OCI-LY3 (cell line): ENCODE results near the gene CPA2.
"Not testable (repeated sequence)": the region's sequence is repeated elsewhere in the genome, so short reads cannot be mapped to it uniquely, and the experiment has no call there.

Source experiments
- H2AFZ ChIP-seq: fragments of 200-600, 300-600 bp; shearing (Covaris generic); 2 replicates; pipeline ENCODE4 v1.6.0; 2014; ENCODE audit warnings: antibody characterized with exemption, low read depth, low read length
- H3K27ac ChIP-seq: fragments of 200-600, 300-600 bp; sonication (generic); 2 replicates; pipeline ENCODE4 v1.5.1; 2014; ENCODE audit warnings: mild to moderate bottlenecking, low read length, moderate library complexity, mixed read lengths
- H3K27me3 ChIP-seq: fragments of 200-600, 300-600 bp; sonication (generic); 2 replicates; pipeline ENCODE4 v1.6.1; 2014; ENCODE audit warnings: low read depth, low read length, mixed read lengths
- H3K36me3 ChIP-seq: fragments of 200-600, 300-600 bp; sonication (generic); replicated peaks from 2 replicates; pipeline ENCODE3; 2014; ENCODE audit warnings: low read depth, low read length, mixed read lengths
- H3K4me1 ChIP-seq: fragments of 300-600, 200-600 bp; sonication (generic); 2 replicates; pipeline ENCODE4 v1.6.1; 2014; ENCODE audit warnings: low read length, mixed read lengths
- H3K4me2 ChIP-seq: fragments of 200-600, 300-600 bp; sonication (generic); 2 replicates; pipeline ENCODE4 v1.6.1; 2014; ENCODE audit warnings: low read length, mixed read lengths
- H3K4me3 ChIP-seq: fragments of 300-600, 200-600 bp; sonication (generic); 2 replicates; pipeline ENCODE4 v1.5.1; 2014; ENCODE audit warnings: antibody characterized with exemption, mild to moderate bottlenecking, low read length, moderate library complexity
- H3K79me2 ChIP-seq: fragments of 300-600, 200-600 bp; shearing (Covaris generic); 2 replicates; pipeline ENCODE4 v1.6.1; 2014; ENCODE audit warnings: mild to moderate bottlenecking, low read length, mixed read lengths
- H3K9ac ChIP-seq: fragments of 300-600, 200-600 bp; shearing (Covaris generic); 2 replicates; pipeline ENCODE4 v1.6.0; 2014; ENCODE audit warnings: mild to moderate bottlenecking, low read length, moderate library complexity
- H3K9me3 ChIP-seq: fragments of 200-600, 300-600 bp; shearing (Covaris generic); 2 replicates; pipeline ENCODE4 v1.6.1; 2014; ENCODE audit warnings: low read length, mixed read lengths; ENCODE audit not compliant: insufficient read depth
- H4K20me1 ChIP-seq: fragments of 200-600, 300-600 bp; sonication (generic); 2 replicates; pipeline ENCODE4 v1.6.1; 2016; ENCODE audit warnings: low read length, mixed read lengths; ENCODE audit not compliant: insufficient read depth
- CTCF ChIP-seq: fragments of 200-600, 300-600 bp; sonication (generic); IDR thresholded peaks from 2 replicates; pipeline ENCODE4 v1.5.1; 2014; ENCODE audit warnings: antibody characterized with exemption, low read length, low read depth
- EZH2phosphoT487 ChIP-seq: fragments of 200-600 bp; shearing (Covaris generic); IDR thresholded peaks from 2 replicates; pipeline ENCODE4 v1.6.1; 2018; ENCODE audit warnings: antibody characterized with exemption, mixed run types, low read depth

Gene CPA2

GRCh38 chr7:130242198-130243014, 24.3 kb upstream of the CPA2 start:
- Histone ChIP-seq H3K4me1 (peaks cover 24% of the 10 kb centered on the region), H3K27ac (no peak overlapping the region), H3K4me2 (peak overlapping the region; percentile 53), H2AFZ (peak overlapping the region; percentile 75), H3K27me3 (no peaks in the 10 kb centered on the region), H3K4me3 (peak overlapping the region; percentile 40), H3K9ac (peak overlapping the region; percentile 12; the same call in 1 of the 2 replicates), H3K9me3 (no peaks in the 10 kb centered on the region), H4K20me1 (no peaks in the 10 kb centered on the region), H3K36me3 (no peaks in the 10 kb centered on the region), H3K79me2 (no peaks in the 10 kb centered on the region)
- TF ChIP-seq CTCF (peak; percentile 96), EZH2phosphoT487 (no peak)

GRCh38 chr7:130243486-130243885, 23.2 kb upstream of the CPA2 start:
- not testable (repeated sequence) for H2AFZ ChIP-seq, H3K9me3 ChIP-seq, H3K36me3 ChIP-seq, H4K20me1 ChIP-seq, H3K79me2 ChIP-seq, H3K27me3 ChIP-seq
- peaks cover 24% of the 10 kb centered on the region for H3K4me1 ChIP-seq
- H3K4me3 ChIP-seq: peak overlapping the region; percentile 26; the same call in 1 of the 2 replicates
- H3K27ac ChIP-seq: peak overlapping the region; percentile 14; the same call in 1 of the 2 replicates
- peak overlapping the region; percentile 55 for H3K4me2 ChIP-seq
- H3K9ac ChIP-seq: peak overlapping the region; percentile 8; the same call in 1 of the 2 replicates

GRCh38 chr7:130246491-130246890, 20.2 kb upstream of the CPA2 start:
- H3K4me1 ChIP-seq: peaks cover 24% of the 10 kb centered on the region
- not testable (repeated sequence) for H3K4me2 ChIP-seq, H3K9ac ChIP-seq, H3K4me3 ChIP-seq, H3K27me3 ChIP-seq, H4K20me1 ChIP-seq, H3K79me2 ChIP-seq, H3K27ac ChIP-seq, H2AFZ ChIP-seq, H3K9me3 ChIP-seq, H3K36me3 ChIP-seq

GRCh38 chr7:130248842-130249241, 17.8 kb upstream of the CPA2 start:
- not testable (repeated sequence) for H3K27me3 ChIP-seq, H4K20me1 ChIP-seq, H3K4me1 ChIP-seq, H3K4me2 ChIP-seq, H3K9me3 ChIP-seq, H3K36me3 ChIP-seq, H3K27ac ChIP-seq, H3K4me3 ChIP-seq, H2AFZ ChIP-seq, H3K79me2 ChIP-seq, H3K9ac ChIP-seq

GRCh38 chr7:130249626-130250025, 17.0 kb upstream of the CPA2 start:
- H3K4me2 ChIP-seq, H2AFZ ChIP-seq, H3K9me3 ChIP-seq, H3K36me3 ChIP-seq, H4K20me1 ChIP-seq, H3K4me1 ChIP-seq, H3K27me3 ChIP-seq, H3K9ac ChIP-seq, H3K79me2 ChIP-seq, H3K27ac ChIP-seq, H3K4me3 ChIP-seq: not testable (repeated sequence)

- no peak overlapping the region for H3K9ac ChIP-seq
- TF ChIP-seq CTCF: no peak
- no peak for TF ChIP-seq EZH2phosphoT487
- no peak overlapping the region for H3K4me2 ChIP-seq
- H3K36me3 ChIP-seq: no peaks in the 10 kb centered on the region
- no peaks in the 10 kb centered on the region for H4K20me1 ChIP-seq
- no peaks in the 10 kb centered on the region for H3K9me3 ChIP-seq
- no peak overlapping the region for H3K27ac ChIP-seq
- no peaks in the 10 kb centered on the region for H3K27me3 ChIP-seq
- H3K4me1 ChIP-seq: no peaks in the 10 kb centered on the region
- H3K4me3 ChIP-seq: no peak overlapping the region
- no peak overlapping the region for H2AFZ ChIP-seq
- no peaks in the 10 kb centered on the region for H3K79me2 ChIP-seq
Observed at GRCh38 chr7:130254555-130254954, 12.1 kb upstream of the CPA2 start.
